H1 (cell line): ENCODE results near the gene PRKAA2.

Experiments
- ATF2 ChIP-seq: IDR thresholded peaks from 2 replicates; pipeline ENCODE4 v1.6.1; 2012; ENCODE audit warnings: low read length, inconsistent platforms
- ATF3 ChIP-seq: IDR thresholded peaks from 2 replicates; pipeline ENCODE4 v1.6.1; 2011; ENCODE audit warnings: low read depth, mild to moderate bottlenecking, low read length; ENCODE audit not compliant: insufficient read depth
- CBX5 ChIP-seq: fragments of 300-800, 300-1000 bp; sonication (generic); IDR thresholded peaks from 2 replicates; pipeline ENCODE4 v1.7.1; 2016; ENCODE audit warnings: antibody characterized with exemption, low read length, low read depth
- CTCF ChIP-seq, 3 experiments: IDR thresholded peaks; 1 replicate in 2 of 3; 2 replicates in 1 of 3; pipeline versions ENCODE4 v1.5.1 to v1.6.1; 2011; ENCODE audit warnings: low read length in 3 of 3, mild to moderate bottlenecking in 3 of 3, inconsistent platforms in 2 of 3, low read depth in 1 of 3, moderate library complexity in 1 of 3; ENCODE audit not compliant: insufficient read depth in 1 of 3; ENCODE audit errors: control extremely low read depth in 1 of 3
- E2F6 ChIP-seq: IDR thresholded peaks from 2 replicates; pipeline ENCODE4 v1.6.1; 2012; ENCODE audit warnings: inconsistent platforms
- EP300 ChIP-seq, 2 experiments: IDR thresholded peaks; 1 replicate in 1 of 2; 2 replicates in 1 of 2; pipeline ENCODE4 v1.6.1; 2011 to 2012; ENCODE audit warnings: low read depth in 2 of 2, low read length in 2 of 2, mild to moderate bottlenecking in 2 of 2, borderline replicate concordance in 1 of 2, inconsistent platforms in 1 of 2, moderate library complexity in 1 of 2
- EZH2 ChIP-seq: fragments of 200-600 bp; sonication (generic); IDR thresholded peaks from 2 replicates; pipeline ENCODE4 v1.7.1; 2012; ENCODE audit warnings: low read depth, mild to moderate bottlenecking, moderate library complexity, low read length, inconsistent platforms; ENCODE audit not compliant: severe bottlenecking
- HDAC6 ChIP-seq: IDR thresholded peaks from one replicate; pipeline ENCODE4 v1.7.1; 2012; ENCODE audit warnings: low read depth, mild to moderate bottlenecking, inconsistent platforms, low read length, moderate library complexity
- KDM1A ChIP-seq: fragments of 200-600, 300-600 bp; sonication (generic); IDR thresholded peaks from 2 replicates; pipeline ENCODE4 v1.7.1; 2016; ENCODE audit warnings: mild to moderate bottlenecking, low read length, borderline replicate concordance
- POLR2A ChIP-seq, 2 experiments: IDR thresholded peaks; 1 replicate in 1 of 2; 2 replicates in 1 of 2; pipeline ENCODE4 v1.6.1; 2011; ENCODE audit warnings: low read depth in 2 of 2, low read length in 2 of 2, mild to moderate bottlenecking in 2 of 2; ENCODE audit errors: control extremely low read depth in 1 of 2
- POLR2AphosphoS5 ChIP-seq: IDR thresholded peaks from 2 replicates; pipeline ENCODE4 v1.6.1; 2011; ENCODE audit warnings: low read depth, low read length
- RBBP5 ChIP-seq: IDR thresholded peaks from 2 replicates; pipeline ENCODE4 v1.7.1; 2012; ENCODE audit warnings: low read depth, mild to moderate bottlenecking, inconsistent platforms, low read length, moderate library complexity, borderline replicate concordance
- SIN3A ChIP-seq, 2 experiments: IDR thresholded peaks in 1 of 2; conservative IDR thresholded peaks in 1 of 2; 2 replicates each; pipeline ENCODE4 v1.6.1; 2011 to 2012; ENCODE audit warnings: low read length in 2 of 2, improper control_type of control experiment in 1 of 2, low read depth in 1 of 2, mild to moderate bottlenecking in 1 of 2
- TF ChIP-seq, protein P1 (sequence below): IDR thresholded peaks from 2 replicates; pipeline ENCODE4 v1.6.1; 2012; ENCODE audit warnings: inconsistent platforms

- TF ChIP-seq POLR2A (IDR thresholded peaks at IDR 0.05; ENCODE audit: control extremely low read depth in 1 of 2, low read depth in 2 of 2, low read length in 2 of 2) = no peak
- no peak for TF ChIP-seq POLR2AphosphoS5
- TF ChIP-seq HDAC6 = no peak
- no peak for TF ChIP-seq RBBP5
- no peak for TF ChIP-seq ATF2
- TF ChIP-seq, protein P1, sequence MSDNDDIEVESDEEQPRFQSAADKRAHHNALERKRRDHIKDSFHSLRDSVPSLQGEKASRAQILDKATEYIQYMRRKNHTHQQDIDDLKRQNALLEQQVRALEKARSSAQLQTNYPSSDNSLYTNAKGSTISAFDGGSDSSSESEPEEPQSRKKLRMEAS = no peak
- TF ChIP-seq SIN3A (conservative IDR thresholded peaks at IDR 0.05 in 1 of 2, IDR thresholded peaks at IDR 0.05 in 1 of 2; ENCODE audit: low read depth in 1 of 2, low read length in 2 of 2) = no peak
- TF ChIP-seq ATF3 = no peak
- TF ChIP-seq CTCF (IDR thresholded peaks at IDR 0.05; ENCODE audit: control extremely low read depth in 1 of 3, insufficient read depth in 1 of 3, low read depth in 1 of 3, low read length in 3 of 3) = no peak
- no peak for TF ChIP-seq E2F6
- TF ChIP-seq KDM1A = no peak
- no peak for TF ChIP-seq EP300 (IDR thresholded peaks at IDR 0.05; ENCODE audit: borderline replicate concordance in 1 of 2, low read depth in 2 of 2, low read length in 2 of 2)
- TF ChIP-seq CBX5 = no peak
- no peak for TF ChIP-seq EZH2
Observed at GRCh38 chr1:56655991-56656613, 11.0 kb downstream of the PRKAA2 start.
